H9 (cell line): Measurements from ENCODE around the gene IL1RN. TPM values are rescaled to one million over a fixed set of nuclear protein-coding genes. Genes with fewer than 3 reads are reported as not detected.

Experiments
- DNase-seq: peaks from one replicate; pipeline ENCODE4 v3.0.0-alpha.2; 2017
- H2AFZ ChIP-seq: one replicate; pipeline ENCODE4 v1.6.1; 2013; ENCODE audit warnings: mild to moderate bottlenecking, low read length, control low read depth, moderate library complexity
- H2AK5ac ChIP-seq: 2 replicates; pipeline ENCODE4 v1.6.1; 2013; ENCODE audit warnings: low read length, control low read depth, mixed read lengths; ENCODE audit not compliant: insufficient read length
- H2BK120ac ChIP-seq: one replicate; pipeline ENCODE4 v1.6.1; 2013; ENCODE audit warnings: low read depth, mild to moderate bottlenecking, low read length, control low read depth, inconsistent platforms; ENCODE audit not compliant: poor library complexity, severe bottlenecking
- H2BK12ac ChIP-seq: 2 replicates; pipeline ENCODE4 v1.6.1; 2013; ENCODE audit warnings: low read length, control low read depth, mixed read lengths, low read depth; ENCODE audit not compliant: insufficient read length
- H2BK15ac ChIP-seq: 2 replicates; pipeline ENCODE4 v1.6.1; 2013; ENCODE audit warnings: low read depth, low read length, control low read depth
- H2BK20ac ChIP-seq: one replicate; pipeline ENCODE4 v1.6.1; 2013; ENCODE audit warnings: low read depth, mild to moderate bottlenecking, low read length, control low read depth, inconsistent platforms; ENCODE audit not compliant: poor library complexity, severe bottlenecking
- H2BK5ac ChIP-seq: 2 replicates; pipeline ENCODE4 v1.6.1; 2013; ENCODE audit warnings: low read length, control low read depth, mixed read lengths; ENCODE audit not compliant: insufficient read length
- H3K14ac ChIP-seq: 2 replicates; pipeline ENCODE4 v1.6.1; 2013; ENCODE audit warnings: low read length, control low read depth; ENCODE audit not compliant: insufficient read depth
- H3K18ac ChIP-seq: 2 replicates; pipeline ENCODE4 v1.6.1; 2013; ENCODE audit warnings: low read depth, mild to moderate bottlenecking, mixed read lengths, low read length, control low read depth; ENCODE audit not compliant: insufficient read length
- H3K23ac ChIP-seq: 2 replicates; pipeline ENCODE4 v1.6.1; 2013; ENCODE audit warnings: low read length, control low read depth, mixed read lengths, low read depth; ENCODE audit not compliant: insufficient read length
- H3K23me2 ChIP-seq: 2 replicates; pipeline ENCODE4 v1.6.1; 2013; ENCODE audit warnings: low read depth, mild to moderate bottlenecking, mixed read lengths, low read length, control low read depth; ENCODE audit not compliant: insufficient read length, poor library complexity, severe bottlenecking
- H3K27ac ChIP-seq: 2 replicates; pipeline ENCODE4 v1.5.1; 2013; ENCODE audit warnings: low read length, control low read depth, mixed read lengths, low read depth; ENCODE audit not compliant: insufficient read length
- H3K27me3 ChIP-seq: 2 replicates; pipeline ENCODE4 v1.6.1; 2013; ENCODE audit warnings: low read length, control low read depth, inconsistent platforms; ENCODE audit not compliant: insufficient read depth
- H3K4ac ChIP-seq: 2 replicates; pipeline ENCODE4 v1.6.1; 2013; ENCODE audit warnings: low read depth, mild to moderate bottlenecking, control low read depth, inconsistent platforms, low read length, moderate library complexity
- H3K4me1 ChIP-seq: 2 replicates; pipeline ENCODE4 v1.6.1; 2013; ENCODE audit warnings: low read length, control low read depth, inconsistent platforms; ENCODE audit not compliant: insufficient read depth
- H3K4me2 ChIP-seq: 2 replicates; pipeline ENCODE4 v1.6.1; 2013; ENCODE audit warnings: low read length, control low read depth, mixed read lengths; ENCODE audit not compliant: insufficient read length, insufficient read depth
- H3K56ac ChIP-seq: 2 replicates; pipeline ENCODE4 v1.6.1; 2013; ENCODE audit warnings: low read depth, mild to moderate bottlenecking, mixed read lengths, low read length, control low read depth; ENCODE audit not compliant: insufficient read length
- H3K79me1 ChIP-seq: 2 replicates; pipeline ENCODE4 v1.6.1; 2013; ENCODE audit warnings: low read depth, mild to moderate bottlenecking, moderate library complexity, low read length, control low read depth, inconsistent platforms; ENCODE audit not compliant: insufficient read depth, poor library complexity, severe bottlenecking
- H3K79me2 ChIP-seq: 2 replicates; pipeline ENCODE4 v1.6.1; 2013; ENCODE audit warnings: low read length, control low read depth, inconsistent platforms; ENCODE audit not compliant: insufficient read depth
- H3K9ac ChIP-seq: 2 replicates; pipeline ENCODE4 v1.6.1; 2013; ENCODE audit warnings: low read length, control low read depth, mixed read lengths; ENCODE audit not compliant: insufficient read length; ENCODE audit errors: extremely low read depth
- H3K9me3 ChIP-seq: one replicate; pipeline ENCODE4 v1.6.1; 2013; ENCODE audit warnings: low read depth, low read length, inconsistent platforms; ENCODE audit not compliant: control insufficient read depth
- H3T11ph ChIP-seq: one replicate; pipeline ENCODE4 v1.6.1; 2013; ENCODE audit warnings: mild to moderate bottlenecking, low read length, control low read depth, inconsistent platforms
- H4K20me1 ChIP-seq: one replicate; pipeline ENCODE4 v1.6.1; 2013; ENCODE audit not compliant: control insufficient read depth, insufficient read length, insufficient read depth
- H4K5ac ChIP-seq: 2 replicates; pipeline ENCODE4 v1.6.1; 2013; ENCODE audit warnings: low read depth, mild to moderate bottlenecking, mixed read lengths, low read length, control low read depth; ENCODE audit not compliant: insufficient read length
- H4K8ac ChIP-seq: replicated peaks from 2 replicates; pipeline ENCODE4 v1.6.1; 2013; ENCODE audit warnings: low read length, control low read depth, mixed read lengths, low read depth; ENCODE audit not compliant: insufficient read length
- H4K91ac ChIP-seq: 2 replicates; pipeline ENCODE4 v1.6.1; 2013; ENCODE audit warnings: low read depth, mild to moderate bottlenecking, moderate library complexity, mixed read lengths, low read length, control low read depth; ENCODE audit not compliant: insufficient read length
- H3K27ac Mint-ChIP-seq, 3 experiments: 2 replicates in 2 of 3; 3 replicates in 1 of 3; pipeline ENCODE4 v1.8.0; 2020 to 2021; ENCODE audit warnings: mixed read lengths in 3 of 3, mild to moderate bottlenecking in 1 of 3, moderate library complexity in 1 of 3
- H3K27me3 Mint-ChIP-seq: 2 replicates; pipeline ENCODE4 v1.8.0; 2021; ENCODE audit warnings: low read depth, mild to moderate bottlenecking, moderate library complexity, mixed read lengths
- H3K36me3 Mint-ChIP-seq, 3 experiments: 2 replicates in 2 of 3; 3 replicates in 1 of 3; pipeline ENCODE4 v1.8.0; 2020 to 2021; ENCODE audit warnings: low read depth in 3 of 3, mixed read lengths in 3 of 3; ENCODE audit not compliant: insufficient read depth in 1 of 3
- H3K4me1 Mint-ChIP-seq, 2 experiments: 2 replicates each; pipeline ENCODE4 v1.8.0; 2020; ENCODE audit warnings: mixed read lengths in 2 of 2
- H3K4me3 Mint-ChIP-seq, 2 experiments: 2 replicates in 1 of 2; 3 replicates in 1 of 2; pipeline ENCODE4 v1.8.0; 2020 to 2021; ENCODE audit warnings: mild to moderate bottlenecking in 2 of 2, mixed read lengths in 2 of 2, moderate library complexity in 1 of 2
- H3K9me3 Mint-ChIP-seq, 2 experiments: 2 replicates in 1 of 2; 3 replicates in 1 of 2; pipeline ENCODE4 v1.8.0; 2020; ENCODE audit warnings: mild to moderate bottlenecking in 2 of 2, mixed read lengths in 2 of 2, moderate library complexity in 1 of 2
- WGBS: extraction: QIAGEN DNeasy Blood & Tissue Kit; methylation state at CpG from one replicate; pipeline ENCODE4 v1.1.7; 2013; ENCODE audit warnings: missing lambda C conversion rate, low lambda C conversion rate, mixed read lengths; ENCODE audit not compliant: insufficient read length; ENCODE audit errors: extremely low coverage; 5-methylcytosine and 5-hydroxymethylcytosine counted together
- total RNA-seq: library from RNA; stranded (reverse); gene quantifications from 2 replicates; pipeline ENCODE4 v1.2.1, GENCODE V29; 2021
- TF ChIP-seq, protein P1 (sequence below): fragments of 200-600 bp; sonication (generic); conservative IDR thresholded peaks from 3 replicates; pipeline ENCODE4 v1.8.0; 2021; ENCODE audit warnings: antibody characterized with exemption, mild to moderate bottlenecking

IL1RN gene
- total RNA-seq, 1 experiment from 2014 or later = not detected

DNA sequence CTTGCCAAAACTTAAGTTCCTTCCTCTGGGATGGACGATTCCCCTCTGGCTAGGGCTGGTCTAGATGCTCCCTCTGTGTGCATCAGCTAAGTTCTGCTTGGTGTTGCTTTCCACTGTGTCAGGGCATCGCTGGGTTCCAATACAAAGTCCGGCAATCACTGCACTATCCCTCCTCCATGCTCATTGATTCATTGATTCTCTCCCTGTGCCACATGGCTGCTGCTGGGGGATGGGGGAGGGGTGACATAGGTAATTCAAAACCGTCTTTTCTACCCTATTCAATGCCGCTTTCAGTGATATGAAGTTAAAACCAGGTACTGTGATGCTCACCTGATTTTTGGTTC lies 22.8 kb downstream of the IL1RN start:
- no peak overlapping the region for H2AK5ac ChIP-seq
- H3K79me1 ChIP-seq = no peaks in the 10 kb centered on the region
- TF ChIP-seq, protein P1, sequence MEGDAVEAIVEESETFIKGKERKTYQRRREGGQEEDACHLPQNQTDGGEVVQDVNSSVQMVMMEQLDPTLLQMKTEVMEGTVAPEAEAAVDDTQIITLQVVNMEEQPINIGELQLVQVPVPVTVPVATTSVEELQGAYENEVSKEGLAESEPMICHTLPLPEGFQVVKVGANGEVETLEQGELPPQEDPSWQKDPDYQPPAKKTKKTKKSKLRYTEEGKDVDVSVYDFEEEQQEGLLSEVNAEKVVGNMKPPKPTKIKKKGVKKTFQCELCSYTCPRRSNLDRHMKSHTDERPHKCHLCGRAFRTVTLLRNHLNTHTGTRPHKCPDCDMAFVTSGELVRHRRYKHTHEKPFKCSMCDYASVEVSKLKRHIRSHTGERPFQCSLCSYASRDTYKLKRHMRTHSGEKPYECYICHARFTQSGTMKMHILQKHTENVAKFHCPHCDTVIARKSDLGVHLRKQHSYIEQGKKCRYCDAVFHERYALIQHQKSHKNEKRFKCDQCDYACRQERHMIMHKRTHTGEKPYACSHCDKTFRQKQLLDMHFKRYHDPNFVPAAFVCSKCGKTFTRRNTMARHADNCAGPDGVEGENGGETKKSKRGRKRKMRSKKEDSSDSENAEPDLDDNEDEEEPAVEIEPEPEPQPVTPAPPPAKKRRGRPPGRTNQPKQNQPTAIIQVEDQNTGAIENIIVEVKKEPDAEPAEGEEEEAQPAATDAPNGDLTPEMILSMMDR = no peak
- H2BK15ac ChIP-seq = no peak overlapping the region
- H3K27me3 Mint-ChIP-seq = peaks cover 20% of the 10 kb centered on the region
- H2BK5ac ChIP-seq = no peak overlapping the region
- no peak overlapping the region; a peak in 1 of 7 replicates for H3K27ac Mint-ChIP-seq
- H3K56ac ChIP-seq = no peak overlapping the region
- no peaks in the 10 kb centered on the region; the same call in 1 of the 2 replicates for H3K4me1 ChIP-seq
- no peak overlapping the region for H4K5ac ChIP-seq
- no peak overlapping the region for H3K18ac ChIP-seq
- WGBS = no CpG with 5 or more reads among the region's 5 CpGs
- no peak overlapping the region for H4K91ac ChIP-seq
- no peak overlapping the region for H3K4me3 Mint-ChIP-seq
- peaks cover 0 to 5% of the 10 kb centered on the region in 2 experiments; a peak in 1 of 4 replicates for H3K4me1 Mint-ChIP-seq
- no peak overlapping the region for H3K27ac ChIP-seq
- no peaks in the 10 kb centered on the region for H3K9me3 ChIP-seq
- no peak overlapping the region for H2BK20ac ChIP-seq
- no peak overlapping the region for H3K14ac ChIP-seq
- no peak overlapping the region for H2AFZ ChIP-seq
- no peak overlapping the region for H3K9ac ChIP-seq
- H3K36me3 Mint-ChIP-seq = no peaks in the 10 kb centered on the region
- no peaks in the 10 kb centered on the region for H3K79me2 ChIP-seq
- H2BK12ac ChIP-seq = no peak overlapping the region
- no peak overlapping the region for H3K4me2 ChIP-seq
- no peak overlapping the region for H3K23ac ChIP-seq
- no peaks in the 10 kb centered on the region for H3K27me3 ChIP-seq
- no peak for DNase-seq
- no peak overlapping the region for H2BK120ac ChIP-seq
- H4K20me1 ChIP-seq = no peaks in the 10 kb centered on the region
- H3K4ac ChIP-seq = no peak overlapping the region
- H4K8ac ChIP-seq = no peak overlapping the region
- no peaks in the 10 kb centered on the region for H3K9me3 Mint-ChIP-seq
- H3K23me2 ChIP-seq = no peaks in the 10 kb centered on the region
- no peak overlapping the region for H3T11ph ChIP-seq
